Tibial nerve (tissue), 4 donors: Measurements from ENCODE around the gene ARHGEF26. TPM values are rescaled to one million over a fixed set of nuclear protein-coding genes. Genes with fewer than 3 reads are reported as not detected.

Experiments
- DNase-seq, 2 donors: peaks; one replicate each; pipeline ENCODE4 v3.0.0-alpha.2; 2019; ENCODE audit warnings: low spot score in 2 of 2
- H3K27ac ChIP-seq, 4 donors: fragments of 200-600 bp; sonication (generic) in 3 of 4; one replicate each; pipeline ENCODE4 v1.5.1; 2017 to 2019; ENCODE audit warnings: mild to moderate bottlenecking in 1 of 4
- H3K27me3 ChIP-seq, 2 donors: fragments of 200-600 bp; sonication (generic) in 1 of 2; one replicate each; pipeline versions ENCODE4 v1.5.1 to v1.6.0; 2017 to 2019
- H3K36me3 ChIP-seq, 3 donors: fragments of 200-600 bp; sonication (generic); one replicate each; pipeline ENCODE4 v1.5.1; 2018 to 2019
- H3K4me1 ChIP-seq, 4 donors: fragments of 200-600 bp; sonication (generic) in 3 of 4; one replicate each; pipeline ENCODE4 v1.5.1; 2017 to 2019
- H3K4me3 ChIP-seq, 4 donors: fragments of 200-600 bp; sonication (generic) in 3 of 4; one replicate each; pipeline ENCODE4 v1.5.1; 2017 to 2019; ENCODE audit warnings: mild to moderate bottlenecking in 1 of 4, moderate library complexity in 1 of 4
- H3K9me3 ChIP-seq, 4 donors: fragments of 200-600 bp; sonication (generic) in 3 of 4; one replicate each; pipeline ENCODE4 v1.5.1; 2017 to 2019
- EP300 ChIP-seq, 2 donors: sonication (generic); formaldehyde crosslinking; IDR thresholded peaks; one replicate each; pipeline ENCODE4 v1.6.1; 2017; ENCODE audit warnings: antibody characterized with exemption in 2 of 2, mild to moderate bottlenecking in 1 of 2
- POLR2A ChIP-seq, 2 donors: fragments of 450-650 bp; IDR thresholded peaks; one replicate each; pipeline ENCODE4 v1.6.1; 2017; ENCODE audit warnings: antibody characterized with exemption in 2 of 2, mild to moderate bottlenecking in 2 of 2, moderate library complexity in 2 of 2
- WGBS, 2 donors: methylation state at CpG; one replicate each; pipeline ENCODE4 v1.1.5; 2018; 5-methylcytosine and 5-hydroxymethylcytosine counted together
- total RNA-seq, 4 donors: library from RNA; depleted of rRNA; stranded (reverse); fragments of >200 nt; gene quantifications; one replicate each; pipeline ENCODE4 v1.1.0, GENCODE V29; 2016
- TF ChIP-seq, protein P1 (sequence below), 5 experiments: fragments of 200-600 bp in 3 of 5; fragments of 450-650 bp in 2 of 5; sonication (generic) in 3 of 5; IDR thresholded peaks; one replicate each; pipeline ENCODE4 v1.5.1; 2016 to 2019; ENCODE audit warnings: antibody characterized with exemption in 5 of 5, mild to moderate bottlenecking in 3 of 5, moderate library complexity in 2 of 5

The ARHGEF26 gene
- total RNA-seq, 4 donors from 2014 or later, result 44.7 to 82.8 (median 64.4) TPM

- H3K4me1 ChIP-seq, result peaks cover 0 to 48% (median 1%) of the 10 kb centered on the region in 4 donors
- TF ChIP-seq, protein P1, sequence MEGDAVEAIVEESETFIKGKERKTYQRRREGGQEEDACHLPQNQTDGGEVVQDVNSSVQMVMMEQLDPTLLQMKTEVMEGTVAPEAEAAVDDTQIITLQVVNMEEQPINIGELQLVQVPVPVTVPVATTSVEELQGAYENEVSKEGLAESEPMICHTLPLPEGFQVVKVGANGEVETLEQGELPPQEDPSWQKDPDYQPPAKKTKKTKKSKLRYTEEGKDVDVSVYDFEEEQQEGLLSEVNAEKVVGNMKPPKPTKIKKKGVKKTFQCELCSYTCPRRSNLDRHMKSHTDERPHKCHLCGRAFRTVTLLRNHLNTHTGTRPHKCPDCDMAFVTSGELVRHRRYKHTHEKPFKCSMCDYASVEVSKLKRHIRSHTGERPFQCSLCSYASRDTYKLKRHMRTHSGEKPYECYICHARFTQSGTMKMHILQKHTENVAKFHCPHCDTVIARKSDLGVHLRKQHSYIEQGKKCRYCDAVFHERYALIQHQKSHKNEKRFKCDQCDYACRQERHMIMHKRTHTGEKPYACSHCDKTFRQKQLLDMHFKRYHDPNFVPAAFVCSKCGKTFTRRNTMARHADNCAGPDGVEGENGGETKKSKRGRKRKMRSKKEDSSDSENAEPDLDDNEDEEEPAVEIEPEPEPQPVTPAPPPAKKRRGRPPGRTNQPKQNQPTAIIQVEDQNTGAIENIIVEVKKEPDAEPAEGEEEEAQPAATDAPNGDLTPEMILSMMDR (IDR thresholded peaks at IDR 0.05), result no peak
- TF ChIP-seq EP300 (IDR thresholded peaks at IDR 0.05) (no peak), POLR2A (IDR thresholded peaks at IDR 0.05) (no peak)
- peaks cover 0 to 19% (median 0%) of the 10 kb centered on the region in 3 donors for H3K36me3 ChIP-seq
- H3K27ac ChIP-seq, result peak overlapping the region in 1 of 4 donors; percentile 4
- WGBS, 2 donors, result 45 to 46% methylated on average over 1 of the region's 1 CpG
- no peak for DNase-seq
- H3K27me3 ChIP-seq, result no peaks in the 10 kb centered on the region
- no peaks in the 10 kb centered on the region for H3K9me3 ChIP-seq
- no peak overlapping the region for H3K4me3 ChIP-seq
Observed at GRCh38 chr3:154131830-154132229, 10.6 kb downstream of the ARHGEF26 start.

GRCh38 chr3:154132777-154133375 is 11.7 kb downstream of the ARHGEF26 start:
- no peak overlapping the region for H3K4me3 ChIP-seq
- H3K4me1 ChIP-seq, result peaks cover 0 to 48% (median 1%) of the 10 kb centered on the region in 4 donors
- no peak for DNase-seq
- H3K36me3 ChIP-seq, result peaks cover 0 to 17% (median 0%) of the 10 kb centered on the region in 3 donors
- WGBS, 2 donors, result 76 to 78% methylated on average over 6 of the region's 6 CpGs
- no peak overlapping the region for H3K27ac ChIP-seq
- no peaks in the 10 kb centered on the region for H3K27me3 ChIP-seq
- TF ChIP-seq POLR2A (IDR thresholded peaks at IDR 0.05) (no peak), EP300 (IDR thresholded peaks at IDR 0.05) (no peak)
- TF ChIP-seq, protein P1 (IDR thresholded peaks at IDR 0.05), result no peak
- H3K9me3 ChIP-seq, result no peaks in the 10 kb centered on the region

DNA sequence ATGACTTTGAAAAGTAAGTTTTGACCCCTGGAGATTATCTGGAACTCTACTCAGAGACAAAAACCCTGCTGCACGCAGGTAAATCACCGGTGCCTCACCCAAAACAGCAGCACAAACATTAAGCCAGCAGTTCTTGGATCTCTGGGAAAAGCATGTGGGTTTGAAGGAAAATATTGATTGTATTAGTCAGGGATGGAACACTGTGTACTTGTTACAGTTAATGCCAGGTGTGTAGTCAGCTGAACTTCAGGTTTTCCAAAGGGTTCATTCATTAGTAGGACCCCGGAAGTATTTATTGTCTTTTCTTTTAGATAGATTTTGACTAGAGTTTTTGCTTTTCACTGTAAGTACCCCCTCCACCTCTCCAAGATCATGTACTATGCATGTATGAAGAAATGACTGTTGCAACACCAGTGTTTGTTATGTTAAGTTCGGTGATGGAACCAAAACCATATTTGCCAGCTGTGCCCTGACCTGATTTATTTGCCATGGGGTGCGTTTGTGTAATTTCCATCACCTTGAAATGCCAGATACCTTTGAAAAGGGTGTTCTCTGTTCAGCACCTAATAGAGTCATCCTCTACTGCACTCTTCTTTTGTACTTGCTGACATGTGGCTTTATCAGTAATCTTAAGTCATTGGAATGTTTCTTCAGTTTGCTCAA is 14.5 kb downstream of the ARHGEF26 start:
- Histone ChIP-seq H3K27ac (no peak overlapping the region), H3K27me3 (no peaks in the 10 kb centered on the region), H3K36me3 (peaks cover 0 to 7% (median 0%) of the 10 kb centered on the region in 3 donors), H3K9me3 (no peaks in the 10 kb centered on the region), H3K4me3 (no peak overlapping the region), H3K4me1 (peaks cover 0 to 38% (median 1%) of the 10 kb centered on the region in 4 donors)
- TF ChIP-seq EP300 (IDR thresholded peaks at IDR 0.05) (no peak), POLR2A (IDR thresholded peaks at IDR 0.05) (no peak)
- TF ChIP-seq, protein P1 (IDR thresholded peaks at IDR 0.05), result no peak
- WGBS, 2 donors, result 83 to 84% methylated on average over 5 of the region's 5 CpGs
- DNase-seq, result no peak

DNA sequence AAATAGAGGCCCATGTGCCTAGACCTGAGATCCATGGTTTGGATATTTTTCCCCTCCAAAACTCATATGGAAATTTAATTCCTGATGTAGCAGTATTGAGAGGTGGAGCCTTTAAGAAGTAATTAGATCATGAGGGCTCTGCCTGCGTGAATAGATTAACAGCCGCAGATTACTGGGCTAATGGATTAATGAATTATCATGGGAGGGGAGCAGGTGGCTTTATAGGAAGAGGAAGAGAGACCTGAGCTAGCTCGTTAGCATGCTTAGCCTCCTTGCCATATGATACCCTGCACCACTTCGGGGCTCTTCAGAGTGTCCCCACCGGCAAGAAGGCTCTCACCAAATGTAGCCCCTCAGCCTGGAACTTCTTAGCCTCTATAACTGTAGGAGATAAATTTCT is 15.8 kb downstream of the ARHGEF26 start:
- 90 to 94% methylated on average over 5 of the region's 5 CpGs for WGBS, 2 donors

More for the DNA sequence above, 15.8 kb downstream of the ARHGEF26 start:
- no peak for DNase-seq
- Histone ChIP-seq H3K27ac (no peak overlapping the region), H3K36me3 (peaks cover 0 to 5% (median 0%) of the 10 kb centered on the region in 3 donors), H3K4me1 (peaks cover 0 to 25% (median 1%) of the 10 kb centered on the region in 4 donors), H3K27me3 (no peaks in the 10 kb centered on the region), H3K4me3 (no peak overlapping the region), H3K9me3 (no peaks in the 10 kb centered on the region)
- TF ChIP-seq, protein P1 (IDR thresholded peaks at IDR 0.05), result no peak
- TF ChIP-seq EP300 (IDR thresholded peaks at IDR 0.05) (no peak), POLR2A (IDR thresholded peaks at IDR 0.05) (no peak)
